GM19324 (cell line): ENCODE results near the gene SCARB1.

ENCODE experiments used
- ATAC-seq: cut with Tn5 transposase; IDR thresholded peaks from one replicate; pipeline ENCODE4 v1.9.1; 2021; ENCODE audit warnings: mild to moderate bottlenecking, moderate library complexity; ENCODE audit not compliant: unreplicated experiment, low FRiP score

The SCARB1 gene

DNA sequence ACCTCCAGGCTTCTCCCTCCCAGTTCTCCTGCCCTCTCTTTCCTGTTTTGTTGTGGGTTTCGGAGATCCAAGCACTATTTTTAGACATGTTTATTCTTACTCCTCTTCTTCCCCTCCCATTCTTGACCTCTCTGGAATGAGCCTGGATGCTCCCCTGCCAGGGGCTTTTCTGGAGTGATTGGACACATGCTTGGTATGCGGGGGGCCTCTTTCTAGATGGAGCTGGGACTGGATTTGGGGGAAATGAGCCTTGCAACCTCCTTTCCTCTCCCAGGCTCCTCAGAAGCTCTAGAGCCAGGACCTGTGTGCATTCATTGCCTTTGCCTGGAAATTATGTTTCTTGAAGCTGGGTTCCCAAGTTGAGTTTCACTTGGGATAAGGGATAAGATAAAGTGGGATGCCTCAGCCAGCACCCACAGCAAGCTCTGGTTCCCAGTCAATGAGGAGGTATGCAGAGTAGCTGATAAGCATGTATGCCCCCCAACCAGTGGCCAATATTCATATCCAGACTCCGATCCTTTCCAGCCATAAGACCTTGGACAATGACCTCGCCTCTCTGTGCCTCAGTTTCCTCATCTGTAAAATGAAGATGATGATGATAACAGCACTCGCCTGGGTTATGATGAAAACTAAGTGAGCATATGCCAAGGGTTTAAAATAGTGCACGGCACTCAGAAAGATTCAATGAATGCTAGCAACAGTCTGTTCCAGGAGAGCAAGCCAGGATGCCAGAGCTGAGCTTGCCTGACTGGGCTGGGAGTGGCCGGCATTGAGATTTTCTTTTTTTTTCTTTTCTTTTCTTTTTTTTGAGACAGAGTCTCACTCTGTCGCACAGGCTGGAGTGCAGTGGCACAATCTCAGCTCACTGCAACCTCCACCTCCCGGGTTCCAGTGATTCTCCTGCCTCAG, 97.8 kb downstream of the SCARB1 start:
- no peak for ATAC-seq

DNA sequence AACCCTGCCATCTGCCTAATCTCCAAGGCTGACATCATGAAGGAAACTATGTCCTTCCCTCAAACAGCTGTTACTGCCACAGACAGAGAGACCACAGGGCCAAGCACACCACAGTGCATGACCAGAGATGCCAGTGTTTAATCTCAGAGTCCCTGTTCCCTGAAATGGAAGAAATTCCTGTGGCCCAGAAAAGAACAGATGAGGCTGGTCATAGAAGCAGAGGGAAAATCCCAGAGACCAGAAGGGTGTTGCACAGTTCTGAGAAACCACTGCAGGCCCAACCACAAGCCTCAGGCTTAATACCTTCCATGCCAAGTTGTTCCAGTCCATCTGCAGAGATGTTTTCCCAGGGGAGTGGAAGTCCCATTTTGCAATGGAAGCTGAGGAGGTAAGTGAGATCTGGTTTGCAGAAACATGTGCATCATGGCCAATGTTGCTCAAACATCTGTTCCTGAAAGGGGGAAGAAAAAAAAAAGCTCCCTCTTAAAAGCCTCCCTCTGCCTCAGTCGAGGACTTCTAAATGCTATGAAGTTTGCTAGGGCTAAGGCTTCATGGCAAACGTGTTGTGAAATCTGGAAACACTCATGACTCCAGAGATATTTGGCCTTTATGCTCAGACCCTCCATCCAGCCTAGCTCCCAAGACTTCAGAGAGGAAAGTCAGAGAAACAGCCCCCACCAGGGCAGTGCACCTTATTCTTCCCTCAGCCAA, 98.6 kb downstream of the SCARB1 start:
- no peak for ATAC-seq

DNA sequence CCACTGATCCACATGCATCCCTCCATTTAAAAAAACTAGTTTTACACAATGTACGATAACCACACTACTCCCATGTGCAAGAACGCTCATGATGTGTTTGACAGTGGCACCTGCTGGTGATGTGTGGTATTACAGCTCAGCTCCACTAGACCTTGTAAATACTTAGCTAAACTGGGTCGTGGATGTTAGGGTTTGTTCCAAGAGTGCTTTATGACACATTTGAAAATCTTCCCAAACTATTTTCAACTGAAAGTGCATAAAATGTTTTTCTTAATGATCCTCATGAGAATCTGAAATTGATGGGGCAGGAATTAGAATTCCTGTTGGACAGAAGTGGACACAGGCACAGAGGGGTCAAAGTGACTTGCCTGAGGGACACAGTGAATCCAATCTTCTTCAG, 99.2 kb downstream of the SCARB1 start:
- no peak for ATAC-seq

DNA sequence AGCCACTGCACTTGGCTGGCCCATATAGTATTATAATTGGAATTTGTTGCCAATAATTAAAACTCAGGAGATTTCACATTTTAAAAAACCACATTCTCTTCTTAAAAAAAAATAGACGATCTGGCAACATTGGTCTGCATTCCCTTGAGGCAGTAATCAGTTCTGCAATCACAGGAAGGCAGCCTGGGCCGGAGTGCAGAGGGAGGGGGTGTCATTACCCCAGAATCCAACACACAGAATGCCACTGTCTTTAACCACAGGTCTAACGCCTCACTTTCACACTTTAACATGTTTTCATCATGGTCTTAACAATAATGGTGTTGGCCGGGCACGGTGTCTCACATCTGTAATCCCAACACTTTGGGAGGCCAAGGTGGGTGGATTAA, 100.1 kb downstream of the SCARB1 start:
- ATAC-seq, result no peak

DNA sequence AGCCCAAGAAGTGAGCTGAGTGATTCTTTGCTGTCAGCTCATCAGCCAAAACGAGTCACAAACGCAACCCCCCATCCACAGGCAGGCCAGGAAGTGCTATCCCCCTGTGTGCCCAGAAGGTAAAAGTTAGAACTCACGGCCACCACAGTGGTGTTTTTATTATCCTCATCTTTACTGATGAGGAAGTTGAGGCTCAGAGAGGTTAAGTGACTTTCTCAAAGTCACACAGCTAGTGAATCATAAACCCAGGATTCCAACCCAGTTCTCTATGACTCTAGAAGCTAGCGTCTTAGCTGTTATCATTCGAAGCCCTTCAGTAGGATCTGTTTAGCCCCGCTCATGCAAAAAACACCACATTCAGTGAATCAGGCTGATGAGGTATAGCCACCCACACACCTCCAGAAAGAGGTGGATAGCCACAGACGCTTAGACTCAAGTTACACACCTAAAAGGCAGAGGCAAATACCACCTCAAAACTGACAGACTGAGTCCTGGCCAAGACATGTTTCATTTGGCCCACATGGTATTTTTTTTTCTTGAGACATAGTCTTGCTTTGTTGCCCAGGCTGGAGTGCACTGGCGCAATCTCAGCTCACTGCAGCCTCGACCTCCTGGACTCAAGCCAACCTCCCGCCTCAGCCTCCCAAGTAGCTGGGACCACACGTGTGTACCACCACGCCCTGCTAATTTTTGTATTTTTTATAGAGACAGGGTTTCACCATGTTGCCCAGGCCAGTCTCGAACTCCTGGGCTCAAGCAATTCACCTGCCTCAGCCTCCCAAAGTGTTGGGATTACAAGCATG, 100.7 kb downstream of the SCARB1 start:
- no peak for ATAC-seq

DNA sequence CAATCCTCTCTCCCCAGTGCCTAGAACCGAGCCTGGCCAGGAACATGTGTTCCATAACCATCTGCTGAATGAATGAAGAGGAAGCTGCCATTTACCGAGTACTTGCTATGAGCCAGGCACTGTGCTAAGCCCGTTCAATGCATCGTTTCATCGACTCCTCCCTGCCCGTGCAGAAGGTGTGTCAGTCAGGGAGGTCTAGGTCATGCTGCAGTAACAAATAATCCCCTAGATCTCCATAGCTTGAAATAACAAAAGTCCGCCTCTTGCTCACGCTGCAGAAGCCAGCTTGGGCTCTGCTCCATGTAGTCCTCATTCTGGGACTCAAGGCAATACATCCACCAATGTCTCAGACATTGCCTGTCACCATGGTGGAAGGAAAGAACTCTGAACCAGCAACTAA, 101.3 kb downstream of the SCARB1 start:
- ATAC-seq, result no peak

DNA sequence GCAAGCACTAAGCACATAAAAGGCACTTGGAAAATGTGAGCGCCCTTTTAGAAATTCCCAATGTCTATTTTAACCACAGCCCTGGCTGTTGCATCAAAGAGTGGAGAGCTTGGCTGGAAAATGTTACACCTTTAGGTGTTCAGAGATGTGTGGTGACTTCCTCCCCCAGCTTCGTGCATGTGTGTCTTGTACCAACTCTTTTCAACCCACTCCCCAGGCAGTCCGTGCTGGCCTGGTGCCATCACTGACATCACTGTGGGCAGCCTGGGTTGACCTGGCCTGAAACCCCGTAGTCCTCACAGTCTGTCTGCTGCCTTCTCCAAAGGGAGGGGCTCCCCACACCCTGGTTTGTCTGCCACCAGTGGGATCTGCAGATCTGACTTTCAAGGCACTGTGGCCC, 101.8 kb downstream of the SCARB1 start:
- no peak for ATAC-seq

DNA sequence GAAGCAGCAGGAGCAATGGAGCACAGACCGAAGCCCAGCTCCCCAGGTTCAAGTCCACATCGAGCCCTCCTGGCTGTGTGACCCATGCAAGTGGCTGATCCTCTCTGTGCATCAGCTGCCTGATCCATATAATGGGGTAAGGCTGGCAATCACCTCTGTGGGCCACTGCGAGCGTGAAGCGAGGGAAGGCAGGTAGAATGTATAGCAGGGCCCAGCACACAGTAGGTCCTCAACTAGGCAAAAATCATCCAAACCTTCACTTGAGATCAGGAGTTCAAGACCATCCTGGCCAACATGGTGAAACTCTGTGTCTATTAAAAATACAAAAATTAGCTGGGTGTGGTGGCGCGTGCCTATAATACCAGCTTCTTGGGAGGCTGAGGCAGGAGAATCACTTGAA, 102.6 kb downstream of the SCARB1 start:
- ATAC-seq, result no peak

DNA sequence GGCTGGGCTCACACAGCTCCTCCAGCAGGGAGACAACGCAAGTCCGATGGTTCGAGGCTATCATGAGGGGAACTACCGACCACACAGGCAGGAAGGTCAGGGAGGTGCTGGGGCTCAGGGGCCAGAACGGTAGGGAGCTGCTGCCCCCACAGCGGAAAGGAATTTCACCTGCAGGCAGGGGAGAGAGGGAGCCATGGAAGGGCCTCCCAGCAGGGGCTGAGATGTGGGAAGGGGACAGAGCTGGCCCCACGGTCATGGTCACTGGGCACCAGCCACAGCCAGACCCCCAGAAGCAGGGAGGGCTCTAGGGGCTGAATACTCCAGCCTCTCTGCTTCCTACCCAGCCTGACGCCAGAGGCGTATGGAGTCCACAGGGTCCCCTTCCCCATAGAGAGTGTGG, 103.1 kb downstream of the SCARB1 start:
- no peak for ATAC-seq

DNA sequence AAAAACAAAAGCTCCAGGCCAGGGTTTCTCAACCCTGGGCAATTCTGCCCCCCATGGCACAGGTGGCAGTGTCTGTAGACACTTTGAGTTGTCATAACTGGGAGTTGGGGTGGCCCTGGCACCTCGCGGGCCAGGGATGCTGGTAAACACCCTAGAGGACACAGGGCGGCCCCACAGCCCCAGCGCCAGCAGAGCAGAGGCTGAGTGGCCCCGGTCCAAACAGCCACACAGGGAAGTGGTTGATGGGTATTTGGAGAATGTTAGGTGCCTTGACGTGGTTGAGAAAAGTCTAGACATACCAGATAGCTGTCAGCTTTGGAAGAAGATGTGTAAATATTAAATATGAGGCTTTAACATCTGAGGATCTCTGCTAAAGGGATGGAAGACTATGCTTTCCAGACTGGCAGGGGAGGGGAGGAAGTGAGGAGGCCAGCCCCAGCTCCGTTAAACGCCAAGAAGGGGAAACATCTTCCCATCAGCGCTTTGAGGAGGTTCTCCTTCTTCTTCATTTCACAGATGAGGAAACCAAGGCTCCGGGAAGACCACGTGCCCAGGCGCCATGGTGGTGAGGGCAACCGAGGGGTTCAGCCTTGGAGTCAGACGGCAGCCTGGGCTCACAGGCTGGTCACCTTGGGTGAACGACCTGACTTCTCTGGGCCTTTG, 103.7 kb downstream of the SCARB1 start:
- no peak for ATAC-seq

DNA sequence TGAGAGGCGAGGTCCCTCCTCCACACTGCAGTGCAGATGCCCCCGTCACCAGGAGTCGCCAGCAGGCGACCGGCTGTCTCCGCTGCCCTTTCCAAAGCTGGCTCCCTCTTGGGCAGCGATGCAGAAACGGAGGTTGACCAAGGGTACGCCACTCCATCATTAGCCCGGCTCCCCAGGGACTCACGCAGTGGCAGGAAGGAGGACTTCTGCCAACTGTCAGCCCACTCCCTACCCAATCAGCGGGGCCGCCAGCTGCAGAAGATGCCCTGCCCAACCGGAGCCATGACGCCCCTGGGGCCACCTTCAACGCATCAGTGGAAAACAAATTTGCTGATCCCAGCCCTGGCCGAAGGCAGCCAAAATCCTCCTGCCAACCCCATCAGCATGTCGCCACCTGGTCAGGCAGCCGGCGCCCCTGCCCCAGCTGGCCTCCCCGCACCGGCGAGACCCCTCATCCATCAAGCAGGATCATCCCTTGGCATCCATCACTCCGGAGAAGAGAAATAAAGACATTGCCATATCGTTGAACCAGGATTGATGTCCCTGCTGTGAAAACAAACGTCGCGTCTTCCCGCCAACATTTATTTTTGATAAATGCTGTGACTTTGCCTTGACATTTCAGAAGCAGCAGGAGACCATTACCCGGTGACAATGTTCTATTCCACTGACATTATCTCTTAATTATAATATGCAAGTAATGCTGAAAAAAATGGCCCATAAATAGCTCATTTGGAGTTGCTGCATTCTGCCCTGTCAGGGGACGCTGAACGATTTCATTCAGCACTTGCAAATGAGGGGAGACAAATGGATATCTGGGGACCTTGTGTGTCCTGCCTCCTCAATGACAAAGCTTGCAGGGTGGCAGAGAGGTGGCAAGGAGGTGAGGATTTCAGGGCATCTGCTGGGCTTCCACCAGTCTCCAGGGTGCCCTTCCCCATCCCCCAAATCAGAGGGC, 105.1 kb downstream of the SCARB1 start:
- ATAC-seq, result no peak

DNA sequence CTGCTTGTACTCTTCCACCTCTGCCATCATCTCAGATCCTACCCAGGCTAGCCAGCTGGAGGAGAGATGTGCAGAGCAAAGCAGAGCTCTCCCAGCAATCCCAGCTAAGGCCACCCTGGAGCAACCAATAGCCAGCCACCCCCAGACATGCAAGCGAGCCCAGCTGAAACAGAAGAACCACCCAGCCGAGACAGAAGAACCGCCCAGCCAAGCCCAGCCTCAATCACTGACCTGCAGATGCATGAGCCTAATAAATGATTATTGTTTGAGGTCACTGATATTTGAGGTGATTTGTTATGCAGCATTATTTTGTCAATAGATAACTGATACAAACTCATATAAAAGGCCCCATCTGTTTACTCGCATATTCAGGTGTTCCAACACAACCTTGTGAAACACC, 106.3 kb downstream of the SCARB1 start:
- no peak for ATAC-seq

DNA sequence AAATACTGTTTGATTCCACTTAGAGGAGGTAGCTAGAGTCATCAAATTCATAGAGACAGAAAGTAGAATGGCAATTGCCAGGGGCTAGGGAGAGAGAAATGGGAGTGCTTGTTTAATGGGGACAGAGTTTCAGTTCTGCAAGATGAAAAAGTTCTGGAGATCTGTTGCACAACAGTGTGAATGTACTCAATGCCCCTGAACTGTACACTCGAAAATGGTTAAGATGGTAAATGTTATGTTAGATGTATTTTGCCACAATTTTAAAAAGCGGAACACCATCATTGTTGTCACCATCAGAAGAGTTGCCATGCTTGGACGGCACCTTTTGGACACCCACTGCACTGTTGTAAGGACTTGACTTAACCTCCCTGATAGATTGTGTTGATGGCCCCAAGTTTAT, 106.9 kb downstream of the SCARB1 start:
- ATAC-seq, result no peak

DNA sequence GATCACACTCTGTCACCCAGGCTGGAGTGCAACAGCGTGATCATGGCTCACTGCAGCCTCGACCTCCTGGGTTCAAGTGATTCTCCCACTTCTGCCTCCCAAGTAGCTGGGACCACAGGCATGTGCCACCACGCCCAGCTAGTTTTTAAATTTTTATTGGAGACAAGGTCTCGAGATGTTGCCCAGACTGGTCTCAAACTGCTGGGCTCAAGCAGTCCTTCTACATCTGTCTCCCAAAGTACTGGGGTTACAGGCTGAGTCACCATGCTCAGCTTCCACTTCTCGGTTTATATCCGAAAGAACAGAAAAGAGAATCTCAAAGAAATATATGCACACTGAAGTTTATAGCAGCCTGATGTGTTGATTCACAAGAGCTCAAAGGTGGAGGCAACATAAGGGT, 107.5 kb downstream of the SCARB1 start:
- no peak for ATAC-seq

DNA sequence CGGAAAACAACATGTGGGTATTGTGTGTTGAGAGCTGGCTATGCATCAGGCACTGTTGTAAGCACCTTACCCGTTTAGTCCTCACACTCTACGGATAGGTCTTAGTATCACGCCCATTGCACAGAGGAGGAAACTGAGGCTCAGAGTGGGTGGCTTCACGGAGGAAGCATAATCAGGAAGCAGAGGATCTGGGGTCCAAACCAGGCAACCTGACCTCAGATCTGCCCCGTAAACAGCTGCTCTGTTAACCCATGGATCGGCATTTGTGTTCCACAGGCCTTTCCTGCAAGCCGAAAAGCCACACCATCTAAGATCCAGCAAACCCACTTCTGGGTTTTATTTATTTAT, 107.9 kb downstream of the SCARB1 start:
- no peak for ATAC-seq

DNA sequence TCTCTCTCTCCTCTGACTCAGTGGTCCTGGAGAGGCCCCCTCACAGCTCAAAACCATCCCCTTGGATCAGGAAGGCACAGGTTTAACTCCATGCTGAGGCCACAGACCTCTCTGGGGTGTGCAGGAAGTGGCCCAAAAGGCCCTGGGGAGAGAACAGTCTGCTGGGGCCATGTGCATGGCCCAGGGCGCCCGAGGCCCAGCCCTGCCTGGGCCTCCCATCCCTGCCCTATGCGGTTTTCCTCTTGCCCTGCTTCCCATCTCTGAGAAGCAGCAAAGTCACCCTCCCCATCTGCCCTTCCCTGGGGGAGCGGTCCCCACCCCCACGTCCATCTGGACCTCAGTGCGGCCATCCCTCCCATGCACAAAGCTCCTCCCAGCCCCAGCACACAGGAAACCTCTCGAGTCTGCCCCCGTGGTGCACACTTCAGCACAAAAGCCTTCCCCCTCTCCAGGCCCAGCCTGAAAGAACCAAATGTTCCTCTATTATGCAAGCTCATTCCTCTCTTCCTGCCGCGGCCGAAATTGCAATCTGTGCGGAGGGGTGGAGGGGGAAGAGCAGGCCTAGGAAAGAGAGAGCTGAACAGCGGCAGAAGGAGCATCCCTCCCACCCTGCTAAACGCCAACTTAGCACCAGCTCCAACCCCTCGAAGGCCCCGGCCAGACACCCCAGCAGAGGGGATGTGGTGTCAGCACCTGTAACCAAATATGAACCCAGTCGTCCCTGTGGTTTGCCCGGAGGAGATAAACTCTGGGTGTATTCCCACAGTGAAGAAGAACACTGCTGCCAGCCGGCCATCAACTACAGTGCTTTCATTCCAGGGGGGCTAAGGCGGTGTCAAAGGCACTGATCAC, 108.5 kb downstream of the SCARB1 start:
- no peak for ATAC-seq

DNA sequence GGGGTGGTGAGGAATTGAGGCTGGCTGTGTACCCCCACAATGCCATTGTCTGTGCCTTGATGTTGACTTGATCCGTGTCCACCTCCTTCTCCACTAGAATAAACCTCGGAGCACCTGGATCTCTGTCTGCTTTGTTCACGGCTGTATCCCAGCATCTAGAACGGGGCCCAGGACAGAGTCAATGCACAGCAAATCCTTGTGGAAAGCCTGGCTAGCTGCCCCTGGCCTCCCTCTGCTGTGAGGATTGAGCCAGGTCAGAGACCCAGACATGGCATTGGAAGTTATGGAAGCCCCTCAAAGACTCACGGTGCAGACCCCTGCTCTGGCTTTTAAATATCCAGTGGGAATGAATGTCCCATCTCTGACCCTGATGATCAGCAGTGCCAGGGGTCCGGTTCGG, 109.2 kb downstream of the SCARB1 start:
- ATAC-seq, result no peak

DNA sequence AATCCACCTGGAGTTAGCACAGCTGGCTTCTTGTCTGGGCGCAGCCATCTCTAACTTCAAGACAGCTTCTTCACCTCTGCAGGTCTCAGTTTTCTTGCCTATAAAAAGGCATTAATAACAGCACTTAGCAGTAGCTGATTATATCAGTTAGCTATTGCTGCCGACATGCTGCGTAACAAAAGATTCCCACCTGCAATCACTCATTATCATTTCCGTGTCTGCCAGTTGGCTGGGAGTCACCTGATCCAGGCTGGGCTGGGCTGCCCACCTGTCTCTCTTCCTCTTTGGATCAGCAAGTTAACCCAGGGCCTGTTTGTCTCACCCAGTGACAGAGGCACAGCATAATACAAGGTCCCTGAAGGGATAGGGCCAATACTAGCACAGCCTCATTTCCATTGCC, 109.7 kb downstream of the SCARB1 start:
- no peak for ATAC-seq

DNA sequence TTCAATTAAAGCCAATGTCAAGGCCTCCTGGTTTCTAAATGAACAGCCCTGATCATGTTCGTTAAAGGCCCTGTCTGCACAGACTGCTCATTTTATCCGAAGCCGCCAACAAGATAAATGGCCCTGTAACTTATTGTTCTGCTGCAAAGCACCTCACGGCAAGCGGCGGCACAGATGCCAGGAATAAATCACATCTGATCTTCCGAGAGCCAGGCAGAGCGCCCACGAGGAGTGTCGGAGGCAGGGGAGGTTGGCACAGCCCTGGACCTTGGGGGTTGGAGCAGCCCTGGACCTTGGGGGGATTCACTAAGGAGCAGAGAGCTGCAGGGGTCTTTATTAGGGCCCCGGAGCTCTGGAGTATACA, 110.5 kb downstream of the SCARB1 start:
- no peak for ATAC-seq
